Nephron (organoid): ENCODE measurements around the gene SPACA6.
"Not testable (repeated sequence)": the region's sequence is repeated elsewhere in the genome, so short reads cannot be mapped to it uniquely, and the experiment has no call there.

Experiments
- H3K27ac Mint-ChIP-seq, 3 experiments: 2 replicates each; pipeline ENCODE4 v1.8.0; 2020; ENCODE audit warnings: mixed read lengths in 3 of 3, mild to moderate bottlenecking in 2 of 3, moderate library complexity in 1 of 3
- H3K27me3 Mint-ChIP-seq: 2 replicates; pipeline ENCODE4 v1.8.0; 2021; ENCODE audit warnings: low read depth, mild to moderate bottlenecking, moderate library complexity, mixed read lengths
- H3K36me3 Mint-ChIP-seq: 2 replicates; pipeline ENCODE4 v1.8.0; 2020; ENCODE audit warnings: low read depth, mixed read lengths
- H3K4me1 Mint-ChIP-seq: 2 replicates; pipeline ENCODE4 v1.8.0; 2020; ENCODE audit warnings: mixed read lengths
- H3K4me3 Mint-ChIP-seq, 3 experiments: 2 replicates each; pipeline ENCODE4 v1.8.0; 2020; ENCODE audit warnings: mild to moderate bottlenecking in 3 of 3, mixed read lengths in 3 of 3, moderate library complexity in 2 of 3
- H3K9me3 Mint-ChIP-seq: 2 replicates; pipeline ENCODE4 v1.8.0; 2020; ENCODE audit warnings: mixed read lengths
- CTCF ChIP-seq, 3 experiments: fragments of 200-600 bp; sonication (generic); IDR thresholded peaks; one replicate each; pipeline ENCODE4 v1.5.0; 2021; ENCODE audit warnings: antibody characterized with exemption in 3 of 3; ENCODE audit not compliant: unreplicated experiment in 3 of 3

Gene SPACA6

GRCh38 chr19:51668216-51668615 is 24.9 kb upstream of the SPACA6 start:
- no peak for TF ChIP-seq CTCF (IDR thresholded peaks at IDR 0.05; ENCODE audit: unreplicated experiment in 3 of 3)
- H3K4me1 Mint-ChIP-seq, result no peaks in the 10 kb centered on the region

DNA sequence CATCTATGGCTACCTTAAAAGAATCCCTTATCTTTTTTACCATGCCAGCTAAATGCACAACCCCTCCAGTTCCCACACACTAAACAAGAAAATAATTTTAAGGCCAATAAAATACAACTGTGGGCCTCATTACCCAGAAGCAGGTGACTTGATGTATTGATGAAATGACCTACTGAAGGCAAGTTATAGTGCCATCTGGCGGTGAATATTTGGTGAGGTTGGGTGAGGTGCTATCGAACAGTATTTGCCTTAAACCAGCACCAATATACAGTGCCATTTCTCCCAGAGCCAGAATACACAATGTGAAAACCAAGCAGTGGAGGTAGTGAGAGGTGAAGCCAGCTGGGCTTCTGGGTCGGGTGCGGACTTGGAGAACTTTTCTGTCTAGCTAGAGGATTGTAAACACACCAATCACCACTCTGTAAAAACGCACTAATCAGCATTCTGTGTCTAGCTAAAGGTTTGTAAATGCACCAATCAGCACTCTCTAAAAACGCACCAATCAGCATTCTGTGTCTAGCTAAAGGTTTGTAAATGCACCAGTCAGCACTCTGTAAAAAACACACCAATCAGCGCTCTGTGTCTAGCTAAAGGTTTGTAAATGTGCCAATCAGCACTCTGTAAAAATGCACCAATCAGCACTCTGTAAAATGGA is 17.1 kb upstream of the SPACA6 start:
- not testable (repeated sequence) for H3K9me3 Mint-ChIP-seq, H3K4me3 Mint-ChIP-seq, H3K4me1 Mint-ChIP-seq, H3K36me3 Mint-ChIP-seq, H3K27ac Mint-ChIP-seq
- peaks cover 11% of the 10 kb centered on the region for H3K27me3 Mint-ChIP-seq

More at GRCh38 chr19:51668216-51668615, 24.9 kb upstream of the SPACA6 start:
- no peaks in the 10 kb centered on the region for H3K36me3 Mint-ChIP-seq
- peaks cover 2% of the 10 kb centered on the region for H3K9me3 Mint-ChIP-seq
- peaks cover 27% of the 10 kb centered on the region for H3K27me3 Mint-ChIP-seq
- no peak overlapping the region for H3K4me3 Mint-ChIP-seq
- no peak overlapping the region for H3K27ac Mint-ChIP-seq

- no peak for TF ChIP-seq CTCF (IDR thresholded peaks at IDR 0.05; ENCODE audit: unreplicated experiment in 3 of 3)
- Mint-ChIP-seq H3K4me3 (no peak overlapping the region), H3K4me1 (peaks cover 5% of the 10 kb centered on the region), H3K36me3 (no peaks in the 10 kb centered on the region), H3K27me3 (peaks cover 11% of the 10 kb centered on the region), H3K27ac (no peak overlapping the region), H3K9me3 (no peaks in the 10 kb centered on the region)
These were observed 16.5 kb upstream of the SPACA6 start for GRCh38 chr19:51676566-51677083.

DNA sequence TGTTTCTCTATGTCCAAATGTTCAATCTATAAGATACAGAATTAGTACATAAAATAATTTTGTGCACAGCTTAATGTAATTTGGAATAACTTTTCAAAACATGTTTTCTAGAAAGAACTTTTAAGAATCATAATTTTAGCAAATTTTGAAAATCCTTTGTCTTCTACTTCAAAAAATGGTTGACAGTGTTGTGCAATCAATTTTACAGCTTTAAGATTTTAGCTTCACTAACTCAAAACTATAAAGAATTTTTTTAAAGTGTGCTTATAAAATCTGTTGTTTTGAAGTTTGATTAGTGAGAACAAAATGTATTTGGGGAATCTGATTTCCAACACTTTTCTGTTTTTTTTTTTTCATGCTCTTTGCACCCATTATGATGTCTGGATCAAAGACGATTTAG is 12.7 kb upstream of the SPACA6 start:
- Mint-ChIP-seq H3K36me3 (no peaks in the 10 kb centered on the region), H3K27ac (no peak overlapping the region), H3K27me3 (peaks cover 7% of the 10 kb centered on the region), H3K9me3 (no peaks in the 10 kb centered on the region), H3K4me3 (no peak overlapping the region), H3K4me1 (peaks cover 5% of the 10 kb centered on the region)
- TF ChIP-seq CTCF (IDR thresholded peaks at IDR 0.05; ENCODE audit: unreplicated experiment in 3 of 3), result no peak

DNA sequence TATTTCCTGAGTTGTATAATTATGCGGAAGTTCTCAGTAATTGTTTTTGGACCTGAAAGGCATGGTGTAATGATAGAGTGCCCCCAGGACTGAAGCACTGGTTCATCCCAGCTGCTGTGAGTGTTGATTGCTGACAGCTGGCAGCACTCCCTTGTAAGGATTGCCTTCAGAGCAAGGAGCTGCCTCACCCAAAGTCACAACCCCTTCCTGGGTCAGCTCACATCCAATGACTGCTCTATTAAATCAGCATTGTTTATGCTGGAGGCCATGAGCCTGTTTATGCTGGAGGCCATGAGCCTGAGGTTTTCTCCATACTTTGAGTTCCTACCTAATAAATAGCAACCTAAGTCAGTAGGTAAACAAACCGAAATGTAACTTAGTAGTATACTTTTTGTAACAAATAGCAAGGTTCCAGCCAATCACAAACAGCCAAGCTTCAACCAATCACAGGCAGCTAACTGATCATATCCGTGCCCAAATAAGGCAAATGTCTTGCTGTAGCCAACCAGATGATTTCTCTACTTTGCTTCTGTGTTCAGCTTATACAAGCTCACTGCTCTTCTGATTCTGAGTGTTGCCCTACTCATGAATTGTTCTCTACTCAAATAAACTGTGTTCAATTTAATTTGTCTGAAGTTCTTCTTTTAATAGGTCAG is 11.7 kb upstream of the SPACA6 start:
- Mint-ChIP-seq H3K36me3 (no peaks in the 10 kb centered on the region), H3K4me3 (no peak overlapping the region), H3K27me3 (peaks cover 7% of the 10 kb centered on the region), H3K27ac (peak overlapping the region; percentile 12 to 58 (median 44)), H3K9me3 (no peaks in the 10 kb centered on the region), H3K4me1 (peaks cover 5% of the 10 kb centered on the region)
- TF ChIP-seq CTCF (IDR thresholded peaks at IDR 0.05; ENCODE audit: unreplicated experiment in 3 of 3), result no peak

DNA sequence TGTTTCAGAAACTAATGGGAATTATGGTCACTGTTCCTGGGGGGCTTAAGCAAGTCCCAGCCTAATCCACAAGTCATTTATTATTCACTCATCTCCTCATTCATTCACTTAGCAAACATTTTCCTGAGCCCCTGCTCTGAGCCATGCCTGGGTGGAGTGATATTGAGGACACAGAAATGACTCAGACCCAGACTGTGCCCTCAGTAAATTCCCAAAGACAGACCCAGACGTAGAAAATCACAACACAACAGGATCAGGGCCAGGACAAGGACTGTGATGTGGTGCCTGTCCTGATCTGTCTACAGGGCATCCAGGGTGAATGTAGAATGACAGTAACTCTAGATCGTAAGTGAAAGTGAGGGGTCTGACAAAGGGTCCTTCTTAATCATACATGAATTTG is 7.0 kb upstream of the SPACA6 start:
- no peaks in the 10 kb centered on the region for H3K27me3 Mint-ChIP-seq
- H3K9me3 Mint-ChIP-seq, result no peaks in the 10 kb centered on the region
- peak overlapping the region in 2 of 3 experiments; percentile 38 to 51 for H3K4me3 Mint-ChIP-seq
- H3K4me1 Mint-ChIP-seq, result peaks cover 23% of the 10 kb centered on the region
- H3K36me3 Mint-ChIP-seq, result peaks cover 2% of the 10 kb centered on the region
- H3K27ac Mint-ChIP-seq, result peak overlapping the region in 2 of 3 experiments; percentile 52 to 62
- TF ChIP-seq CTCF (IDR thresholded peaks at IDR 0.05; ENCODE audit: unreplicated experiment in 3 of 3), result no peak
